Hepatocyte (in vitro differentiated cells): ENCODE measurements around the gene PHACTR1.

ENCODE experiments used
- CTCF ChIP-seq: fragments of 200-600 bp; sonication (generic); IDR thresholded peaks from 2 replicates; pipeline ENCODE4 v1.5.1; 2016; ENCODE audit warnings: antibody characterized with exemption, mild to moderate bottlenecking; ENCODE audit not compliant: poor library complexity
- EZH2 ChIP-seq: fragments of 200-600 bp; sonication (generic); IDR thresholded peaks from 2 replicates; pipeline ENCODE4 v1.6.1; 2016; ENCODE audit warnings: antibody characterized with exemption, mild to moderate bottlenecking, borderline replicate concordance

- TF ChIP-seq CTCF (no peak), EZH2 (no peak)
These were observed 85.9 kb downstream of the PHACTR1 start for GRCh38 chr6:12802440-12802839.
